HUES48 (cell line): ENCODE results near the gene CCDC92B.

Experiments used
- H3K27ac ChIP-seq: one replicate; pipeline ENCODE4 v1.7.0; 2013; ENCODE audit warnings: low read depth, low read length, inconsistent platforms
- H3K27me3 ChIP-seq: 2 replicates; pipeline ENCODE4 v1.6.1; 2013; ENCODE audit warnings: mild to moderate bottlenecking, low read length; ENCODE audit not compliant: control insufficient read depth, insufficient read depth
- H3K36me3 ChIP-seq: 2 replicates; pipeline ENCODE4 v1.6.1; 2013; ENCODE audit warnings: low read length; ENCODE audit not compliant: control insufficient read depth, insufficient read depth
- H3K4me1 ChIP-seq: 2 replicates; pipeline ENCODE4 v1.6.1; 2013; ENCODE audit warnings: mild to moderate bottlenecking, low read length; ENCODE audit not compliant: control insufficient read depth, insufficient read depth
- H3K4me3 ChIP-seq: 2 replicates; pipeline ENCODE4 v1.5.1; 2013; ENCODE audit warnings: mild to moderate bottlenecking, low read depth, low read length
- H3K9ac ChIP-seq: 2 replicates; pipeline ENCODE4 v1.6.1; 2013; ENCODE audit warnings: mild to moderate bottlenecking, low read depth, low read length, moderate library complexity
- H3K9me3 ChIP-seq: 2 replicates; pipeline ENCODE4 v1.6.1; 2013; ENCODE audit warnings: low read length; ENCODE audit not compliant: control insufficient read depth, insufficient read depth

The CCDC92B gene

GRCh38 chr17:2707721-2708584 lies 41.5 kb downstream of the CCDC92B start:
- H3K27ac ChIP-seq: no peak overlapping the region
- no peak overlapping the region for H3K4me3 ChIP-seq
- H3K4me1 ChIP-seq: peaks cover 26% of the 10 kb centered on the region
- no peak overlapping the region for H3K9ac ChIP-seq
- H3K27me3 ChIP-seq: peaks cover 4% of the 10 kb centered on the region; the same call in 1 of the 2 replicates
- no peaks in the 10 kb centered on the region for H3K9me3 ChIP-seq
- H3K36me3 ChIP-seq: peaks cover 11% of the 10 kb centered on the region

DNA sequence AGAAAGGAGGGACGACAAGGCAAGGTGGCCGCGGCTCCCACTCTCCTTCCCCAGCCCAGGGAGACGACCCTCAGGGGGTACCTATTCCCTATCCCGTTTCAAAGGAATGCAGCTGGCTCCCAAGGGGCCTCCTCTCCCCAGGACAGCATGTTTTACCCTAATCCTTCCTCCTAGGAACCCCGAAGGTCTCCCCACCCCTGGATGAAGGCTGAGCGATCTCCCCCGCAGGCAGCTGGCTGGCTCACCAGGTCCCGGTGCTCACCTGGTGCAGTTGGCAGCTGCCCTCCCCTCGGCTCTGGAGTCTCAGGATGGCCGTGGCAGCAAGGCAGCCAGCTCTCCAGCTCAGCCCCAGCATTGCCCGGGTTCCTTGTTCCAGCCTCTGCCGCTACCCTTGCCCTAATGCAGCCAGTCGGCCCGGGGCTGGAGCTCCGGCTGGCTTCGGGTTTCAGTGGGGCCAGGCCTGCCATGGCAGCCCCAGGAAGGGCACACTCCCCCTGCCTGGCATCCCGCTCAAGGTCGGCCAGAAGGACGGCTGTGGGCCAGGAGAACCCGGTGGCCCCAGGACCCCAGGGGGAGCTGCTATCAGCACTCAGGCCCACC lies 42.4 kb downstream of the CCDC92B start:
- Histone ChIP-seq H3K27me3 (peaks cover 4% of the 10 kb centered on the region; the same call in 1 of the 2 replicates), H3K4me1 (peaks cover 23% of the 10 kb centered on the region), H3K27ac (no peak overlapping the region), H3K9me3 (no peaks in the 10 kb centered on the region), H3K36me3 (peaks cover 20% of the 10 kb centered on the region), H3K4me3 (no peak overlapping the region), H3K9ac (no peak overlapping the region)

DNA sequence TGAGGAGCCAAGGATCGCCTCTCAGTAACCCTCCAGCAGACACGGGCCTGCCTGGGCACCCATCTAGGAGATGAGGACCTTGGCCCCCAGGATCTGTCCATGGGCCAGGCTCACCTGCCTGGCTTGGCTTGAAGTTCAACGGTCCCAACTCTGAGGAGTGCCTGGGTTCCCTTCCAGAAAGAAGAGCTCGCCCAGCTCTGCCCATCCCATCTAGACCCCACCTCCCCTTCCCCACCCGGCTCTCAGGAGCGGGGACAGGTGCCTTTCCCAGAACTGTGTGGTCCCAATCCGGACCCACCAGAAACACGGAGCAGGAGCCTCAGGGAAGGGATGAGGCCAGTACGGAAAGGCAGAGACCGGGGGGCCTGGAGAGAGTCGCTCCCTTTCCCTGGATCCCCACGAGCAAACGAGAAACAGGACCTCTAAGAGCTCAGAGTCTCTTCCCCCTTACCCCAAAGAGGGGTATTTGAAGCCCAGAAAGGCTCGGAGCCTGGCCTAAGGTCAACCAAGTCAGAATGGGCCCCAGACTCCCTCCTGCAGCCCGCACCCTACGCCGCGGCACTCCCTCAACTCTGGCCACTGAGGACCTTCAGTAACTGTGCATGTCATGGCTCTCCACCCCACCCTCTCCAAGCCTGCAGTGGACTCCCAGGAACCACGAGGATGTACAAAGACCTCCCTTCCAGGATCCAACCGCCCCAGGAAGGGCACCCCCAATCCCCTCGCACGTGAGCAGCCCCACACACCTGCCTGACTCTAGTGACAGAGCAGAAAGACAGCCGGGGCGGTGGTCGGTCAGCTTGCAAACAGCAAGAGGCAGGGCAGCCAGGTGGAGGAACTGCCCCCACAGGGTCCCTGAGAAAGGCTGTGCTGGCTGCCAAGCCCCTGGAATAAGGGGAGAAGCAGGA lies 43.3 kb downstream of the CCDC92B start:
- no peak overlapping the region for H3K9ac ChIP-seq
- H3K27ac ChIP-seq: no peak overlapping the region
- no peak overlapping the region for H3K4me3 ChIP-seq
- no peaks in the 10 kb centered on the region for H3K9me3 ChIP-seq
- peaks cover 4% of the 10 kb centered on the region; the same call in 1 of the 2 replicates for H3K27me3 ChIP-seq
- H3K4me1 ChIP-seq: peaks cover 23% of the 10 kb centered on the region
- peaks cover 25% of the 10 kb centered on the region for H3K36me3 ChIP-seq

DNA sequence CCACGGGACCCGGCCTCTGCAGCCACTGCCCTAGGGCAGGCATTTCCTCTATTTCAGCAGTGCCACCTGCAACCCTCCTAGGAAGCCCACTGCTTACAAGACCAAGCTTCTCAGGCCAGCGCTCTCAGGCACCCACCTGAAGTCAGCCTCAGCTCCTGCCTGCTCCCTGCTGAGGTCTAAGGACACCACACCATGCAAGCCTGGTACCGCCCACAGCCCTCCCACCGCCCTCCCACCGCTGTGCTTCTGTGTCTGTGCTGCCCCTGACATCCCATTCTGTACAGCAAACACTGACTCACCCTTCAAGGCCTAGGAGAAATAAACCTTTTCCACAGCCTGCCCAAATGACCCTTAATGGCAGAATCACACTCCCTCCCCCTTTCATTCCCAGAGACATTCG lies 44.2 kb downstream of the CCDC92B start:
- no peaks in the 10 kb centered on the region; the same call in 1 of the 2 replicates for H3K27me3 ChIP-seq
- H3K36me3 ChIP-seq: peaks cover 34% of the 10 kb centered on the region
- no peak overlapping the region for H3K9ac ChIP-seq
- H3K4me1 ChIP-seq: peaks cover 17% of the 10 kb centered on the region
- H3K9me3 ChIP-seq: no peaks in the 10 kb centered on the region
- H3K27ac ChIP-seq: no peak overlapping the region
- no peak overlapping the region for H3K4me3 ChIP-seq

DNA sequence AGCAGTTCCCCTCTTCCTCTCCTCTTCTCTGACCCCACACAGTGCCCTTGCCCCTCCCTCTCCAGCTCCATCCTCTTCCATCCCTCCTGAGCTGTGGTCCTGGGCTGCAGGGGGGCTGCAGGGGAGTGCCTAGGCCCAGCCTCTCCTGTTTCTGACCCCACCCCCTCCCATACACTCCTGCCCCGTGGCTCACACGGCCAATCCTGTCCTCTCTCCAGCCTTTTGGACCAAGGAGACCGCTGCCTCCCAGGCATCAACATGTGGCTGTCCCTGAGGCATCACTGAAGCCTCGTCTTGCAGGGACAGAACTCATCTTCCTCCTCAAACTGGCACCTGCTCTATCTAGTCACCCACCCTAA lies 44.6 kb downstream of the CCDC92B start:
- Histone ChIP-seq H3K36me3 (peaks cover 38% of the 10 kb centered on the region), H3K4me1 (peaks cover 16% of the 10 kb centered on the region), H3K4me3 (no peak overlapping the region), H3K9ac (no peak overlapping the region), H3K9me3 (no peaks in the 10 kb centered on the region), H3K27ac (no peak overlapping the region), H3K27me3 (no peaks in the 10 kb centered on the region)

- no peak overlapping the region for H3K27ac ChIP-seq
- no peaks in the 10 kb centered on the region for H3K9me3 ChIP-seq
- peaks cover 42% of the 10 kb centered on the region for H3K36me3 ChIP-seq
- H3K4me3 ChIP-seq: no peak overlapping the region
- no peak overlapping the region for H3K9ac ChIP-seq
- H3K4me1 ChIP-seq: peaks cover 12% of the 10 kb centered on the region
- H3K27me3 ChIP-seq: no peaks in the 10 kb centered on the region
These were observed 45.2 kb downstream of the CCDC92B start for GRCh38 chr17:2704031-2704889.

- Histone ChIP-seq H3K36me3 (peaks cover 46% of the 10 kb centered on the region), H3K4me1 (peaks cover 9% of the 10 kb centered on the region; the same call in 1 of the 2 replicates)
These were observed 45.8 kb downstream of the CCDC92B start for GRCh38 chr17:2703606-2704005.

GRCh38 chr17:2703181-2703580 lies 46.3 kb downstream of the CCDC92B start:
- Histone ChIP-seq H3K9ac (no peak overlapping the region), H3K27me3 (no peaks in the 10 kb centered on the region), H3K4me1 (peaks cover 9% of the 10 kb centered on the region; the same call in 1 of the 2 replicates), H3K27ac (no peak overlapping the region), H3K9me3 (no peaks in the 10 kb centered on the region), H3K36me3 (peaks cover 48% of the 10 kb centered on the region), H3K4me3 (no peak overlapping the region)

More at GRCh38 chr17:2703606-2704005, 45.8 kb downstream of the CCDC92B start:
- Histone ChIP-seq H3K27ac (no peak overlapping the region), H3K9ac (no peak overlapping the region), H3K9me3 (no peaks in the 10 kb centered on the region), H3K27me3 (no peaks in the 10 kb centered on the region), H3K4me3 (no peak overlapping the region)

DNA sequence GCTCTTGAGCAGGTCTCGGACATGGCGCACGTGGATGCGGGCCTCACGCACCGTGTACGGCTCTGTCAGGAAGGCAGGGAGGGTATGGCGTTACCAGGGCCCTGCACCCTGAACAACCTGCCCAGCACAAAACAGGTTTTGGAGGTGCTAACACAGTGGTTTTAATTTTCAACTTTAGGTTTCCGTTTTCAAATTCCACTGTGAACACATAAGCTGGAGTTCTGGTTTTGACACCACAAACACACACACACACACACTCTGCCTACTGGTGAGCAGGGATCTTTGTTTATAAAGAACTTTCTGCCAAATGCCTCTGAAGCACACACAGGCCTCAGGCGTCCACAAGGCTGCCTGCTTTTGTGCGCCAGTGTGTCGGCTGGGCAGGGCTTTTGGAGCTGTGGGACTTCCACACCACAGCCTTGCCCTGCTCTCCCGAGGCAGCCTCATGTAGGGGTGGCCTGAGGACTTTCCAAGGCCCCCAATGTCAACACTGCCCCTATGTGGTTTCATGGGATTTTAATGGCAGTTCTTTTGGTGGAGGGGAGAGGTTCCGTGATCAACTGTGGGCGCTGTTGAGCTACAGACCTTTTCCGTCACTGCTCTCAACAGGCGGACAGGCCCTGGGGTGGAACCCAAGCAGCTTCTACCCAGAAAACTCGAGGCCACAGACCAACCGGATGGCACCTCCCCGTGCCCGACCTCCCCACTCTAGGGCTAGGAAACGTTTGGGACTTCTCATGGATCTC lies 47.3 kb downstream of the CCDC92B start:
- H3K27ac ChIP-seq: no peak overlapping the region
- no peaks in the 10 kb centered on the region for H3K9me3 ChIP-seq

More for the DNA sequence above, 47.3 kb downstream of the CCDC92B start:
- no peaks in the 10 kb centered on the region for H3K27me3 ChIP-seq
- H3K4me1 ChIP-seq: peaks cover 5% of the 10 kb centered on the region; the same call in 1 of the 2 replicates
- no peak overlapping the region for H3K4me3 ChIP-seq
- peaks cover 57% of the 10 kb centered on the region for H3K36me3 ChIP-seq
- no peak overlapping the region for H3K9ac ChIP-seq
